Skeletal muscle cell (primary cell): ENCODE measurements around the gene PDE4C.

Experiments
- DNase-seq: peaks from one replicate; pipeline ENCODE4 v3.0.0-alpha.2; 2010; ENCODE audit warnings: low read depth
- H3K4me3 ChIP-seq: 2 replicates; pipeline ENCODE4 v1.5.1; 2011; ENCODE audit warnings: low read depth, mild to moderate bottlenecking, control low read depth, low read length, moderate library complexity

Gene PDE4C

GRCh38 chr19:18176367-18177310, 49.6 kb downstream of the PDE4C start:
- DNase-seq = no peak
- H3K4me3 ChIP-seq = no peak overlapping the region

- no peak overlapping the region for H3K4me3 ChIP-seq
- DNase-seq = no peak
Observed at GRCh38 chr19:18174983-18175382, 51.3 kb downstream of the PDE4C start.
